HG02798 (cell line): ENCODE results near the gene SYCP2L.
"Not testable (repeated sequence)": the region's sequence is repeated elsewhere in the genome, so short reads cannot be mapped to it uniquely, and the experiment has no call there.

ENCODE experiments used
- ATAC-seq: cut with Tn5 transposase; IDR thresholded peaks from one replicate; pipeline ENCODE4 v1.9.1; 2021; ENCODE audit warnings: mild to moderate bottlenecking; ENCODE audit not compliant: unreplicated experiment, poor library complexity

SYCP2L gene

GRCh38 chr6:10951675-10952282, 64.9 kb downstream of the SYCP2L start:
- no peak for ATAC-seq

GRCh38 chr6:10954590-10955010, 67.7 kb downstream of the SYCP2L start:
- ATAC-seq: peak; percentile 85

GRCh38 chr6:10956776-10957175, 69.9 kb downstream of the SYCP2L start:
- no peak for ATAC-seq

GRCh38 chr6:10957414-10957886, 70.6 kb downstream of the SYCP2L start:
- ATAC-seq: no peak

GRCh38 chr6:10960171-10960570, 73.3 kb downstream of the SYCP2L start:
- ATAC-seq: no peak

- no peak for ATAC-seq
Measured at GRCh38 chr6:10961837-10962236, 75.0 kb downstream of the SYCP2L start.

GRCh38 chr6:10962673-10963072, 75.8 kb downstream of the SYCP2L start:
- peak; percentile 55 for ATAC-seq

GRCh38 chr6:10963113-10963512, 76.3 kb downstream of the SYCP2L start:
- ATAC-seq: no peak

- ATAC-seq: peak; percentile 93
Measured at GRCh38 chr6:10964684-10965083, 77.8 kb downstream of the SYCP2L start.

- no peak for ATAC-seq
Measured at GRCh38 chr6:10968776-10969175, 81.9 kb downstream of the SYCP2L start.

- no peak for ATAC-seq
Measured at GRCh38 chr6:10970731-10971130, 83.9 kb downstream of the SYCP2L start.

GRCh38 chr6:10972196-10972595, 85.3 kb downstream of the SYCP2L start:
- no peak for ATAC-seq

GRCh38 chr6:10976571-10976970, 89.7 kb downstream of the SYCP2L start:
- ATAC-seq: no peak

GRCh38 chr6:10977231-10977968, 90.5 kb downstream of the SYCP2L start:
- no peak for ATAC-seq

GRCh38 chr6:10979603-10980002, 92.8 kb downstream of the SYCP2L start:
- no peak for ATAC-seq

- no peak for ATAC-seq
Measured at GRCh38 chr6:10981409-10981808, 94.6 kb downstream of the SYCP2L start.

- not testable (repeated sequence) for ATAC-seq
Measured at GRCh38 chr6:10984959-10985358, 98.1 kb downstream of the SYCP2L start.

- no peak for ATAC-seq
Measured at GRCh38 chr6:10989587-10989986, 102.7 kb downstream of the SYCP2L start.

- ATAC-seq: no peak
Measured at GRCh38 chr6:10991115-10991514, 104.3 kb downstream of the SYCP2L start.

- no peak for ATAC-seq
Measured at GRCh38 chr6:10993896-10994295, 107.0 kb downstream of the SYCP2L start.

- no peak for ATAC-seq
Measured at GRCh38 chr6:10995114-10995707, 108.4 kb downstream of the SYCP2L start.
